ENCODE data around the gene MSMB.

The MSMB gene

GRCh38 chr10:46033602-46034011, 12.5 kb downstream of the MSMB start:
- no peak for DNase-seq (ENCODE audit: low read depth in 3 of 3)

GRCh38 chr10:46031648-46032532, 14.2 kb downstream of the MSMB start:
- DNase-seq (ENCODE audit: low read depth in 3 of 3) = no peak

GRCh38 chr10:46030091-46030937, 15.8 kb downstream of the MSMB start, which contains the start of gene NCOA4:
Gene NCOA4, minus strand, starts transcription at chr10:46030623. Its CDS starts 13,943 bp downstream, at chr10:46016680.
- peak; percentile 89 to 96 (median 93) for DNase-seq (ENCODE audit: low read depth in 3 of 3)

- DNase-seq (ENCODE audit: low read depth in 3 of 3) = no peak
Observed at GRCh38 chr10:46029461-46030030, 16.5 kb downstream of the MSMB start.

GRCh38 chr10:46028584-46029460, 17.2 kb downstream of the MSMB start:
- peak in 2 of 3 experiments; percentile 2 to 5 for DNase-seq (ENCODE audit: low read depth in 3 of 3)

- DNase-seq (ENCODE audit: low read depth in 3 of 3) = no peak
Observed at GRCh38 chr10:46026106-46026505, 20.0 kb downstream of the MSMB start.

GRCh38 chr10:46025406-46025805, 20.7 kb downstream of the MSMB start:
- DNase-seq (ENCODE audit: low read depth in 3 of 3) = no peak

- no peak for DNase-seq (ENCODE audit: low read depth in 3 of 3)
Observed at GRCh38 chr10:46024948-46025347, 21.1 kb downstream of the MSMB start.

GRCh38 chr10:46022978-46023702, 22.9 kb downstream of the MSMB start:
- DNase-seq (ENCODE audit: low read depth in 3 of 3) = peak; percentile 57 to 84 (median 63)

GRCh38 chr10:46020344-46020657, 25.8 kb downstream of the MSMB start:
- no peak for DNase-seq (ENCODE audit: low read depth in 3 of 3)

GRCh38 chr10:46019569-46020343, 26.3 kb downstream of the MSMB start:
- DNase-seq (ENCODE audit: low read depth in 3 of 3) = no peak

- DNase-seq (ENCODE audit: low read depth in 3 of 3) = no peak
Observed at GRCh38 chr10:46019177-46019528, 26.9 kb downstream of the MSMB start.

GRCh38 chr10:46018453-46019176, 27.5 kb downstream of the MSMB start:
- DNase-seq (ENCODE audit: low read depth in 3 of 3) = no peak

GRCh38 chr10:46017733-46018132, 28.3 kb downstream of the MSMB start:
- no peak for DNase-seq (ENCODE audit: low read depth in 3 of 3)

- no peak for DNase-seq (ENCODE audit: low read depth in 3 of 3)
Observed at GRCh38 chr10:46016811-46017210, 29.3 kb downstream of the MSMB start.

- DNase-seq (ENCODE audit: low read depth in 3 of 3) = no peak
Observed at GRCh38 chr10:46016190-46016589, 29.9 kb downstream of the MSMB start.

- DNase-seq (ENCODE audit: low read depth in 3 of 3) = no peak
Observed at GRCh38 chr10:46014683-46015405, 31.2 kb downstream of the MSMB start.

GRCh38 chr10:46014206-46014605, 31.9 kb downstream of the MSMB start:
- DNase-seq (ENCODE audit: low read depth in 3 of 3) = no peak

- no peak for DNase-seq (ENCODE audit: low read depth in 3 of 3)
Observed at GRCh38 chr10:46012746-46013145, 33.3 kb downstream of the MSMB start.

Data from stimulated activated CD4-positive, alpha-beta T cell treated with anti-CD3 and anti-CD28 coated beads, TNF-alpha, amount 100 ng/mL, for 24 hours (primary cell).